Limb (tissue), 2 donors: ENCODE results near the gene TSHZ2.
"Not testable (repeated sequence)": the region's sequence is repeated elsewhere in the genome, so short reads cannot be mapped to it uniquely, and the experiment has no call there.

Experiments
- DNase-seq, 2 donors: peaks; one replicate each; pipeline ENCODE4 v3.0.0-alpha.2; 2016; ENCODE audit errors: extremely low spot score in 2 of 2

The TSHZ2 gene

DNA sequence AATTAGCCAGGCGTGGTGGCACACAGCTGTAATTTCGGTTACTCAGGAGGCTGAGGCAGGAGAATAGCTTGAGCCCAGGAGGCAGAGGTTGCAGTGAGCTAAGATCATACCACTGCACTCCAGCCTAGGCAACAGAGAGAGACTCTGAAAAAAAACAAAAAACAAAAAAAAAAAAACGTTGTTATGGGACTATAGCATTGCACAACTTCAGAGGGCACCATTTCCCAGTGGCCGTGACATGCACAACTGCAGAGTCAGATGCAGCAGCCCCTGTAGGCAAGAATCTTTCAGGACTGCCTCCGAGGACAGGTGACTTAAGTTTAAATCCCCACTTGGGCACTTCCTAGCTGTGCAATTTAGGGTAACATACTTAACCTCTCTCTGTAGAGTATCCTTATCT lies 557.5 kb downstream of the TSHZ2 start:
- DNase-seq, result no peak

- DNase-seq, result no peak
These were observed 558.3 kb downstream of the TSHZ2 start for GRCh38 chr20:53530440-53530839.

DNA sequence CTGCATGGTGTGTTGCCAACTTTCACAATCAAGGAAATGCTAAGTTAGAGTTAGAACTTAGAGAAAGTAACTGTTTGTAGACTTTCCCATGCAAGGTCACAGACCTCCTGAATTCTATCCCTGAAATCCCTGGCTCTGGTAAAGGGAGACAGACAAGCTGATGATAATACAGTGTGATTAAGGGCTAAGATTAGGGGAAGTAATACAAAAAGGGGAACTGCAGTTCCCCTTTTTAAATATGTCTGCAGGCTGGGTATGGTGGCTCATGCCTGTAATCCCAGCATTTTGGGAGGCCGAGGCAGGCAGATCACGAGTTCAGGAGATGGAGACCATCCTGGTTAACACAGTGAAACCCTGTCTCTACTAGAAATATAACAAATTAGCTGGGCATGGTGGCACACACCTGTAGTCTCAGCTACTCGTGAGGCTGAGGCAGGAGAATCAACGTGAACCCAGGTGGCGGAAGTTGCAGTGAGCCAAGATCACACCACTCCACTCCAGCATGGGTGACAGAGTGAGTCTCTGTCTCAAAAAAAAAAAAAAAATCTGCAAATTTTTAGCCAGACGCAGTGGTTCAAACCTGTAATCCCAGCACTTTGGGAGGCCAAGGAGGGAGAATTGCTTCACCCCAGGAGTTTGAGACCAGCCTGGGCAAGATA lies 560.6 kb downstream of the TSHZ2 start:
- DNase-seq, result not testable (repeated sequence)

DNA sequence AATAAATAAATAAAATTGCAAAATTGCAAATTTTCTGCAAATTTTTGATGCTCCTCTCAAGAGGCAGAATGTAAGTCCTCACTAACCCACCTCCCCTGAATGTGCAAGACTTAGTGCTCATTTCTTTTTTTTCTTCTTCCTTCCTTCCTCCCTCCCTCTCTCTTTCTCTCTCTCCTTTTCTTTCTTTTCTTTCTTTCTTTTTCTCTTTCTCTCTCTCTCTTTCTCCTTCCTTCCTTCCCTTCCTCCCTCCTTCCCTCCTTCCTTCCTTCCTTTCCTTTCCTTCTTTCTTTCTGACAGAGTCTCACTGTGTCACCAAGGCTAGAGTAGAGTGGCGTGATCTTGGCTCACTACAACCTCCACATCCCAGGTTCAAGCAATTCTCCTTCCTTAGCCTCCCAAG lies 561.3 kb downstream of the TSHZ2 start:
- no peak for DNase-seq

DNA sequence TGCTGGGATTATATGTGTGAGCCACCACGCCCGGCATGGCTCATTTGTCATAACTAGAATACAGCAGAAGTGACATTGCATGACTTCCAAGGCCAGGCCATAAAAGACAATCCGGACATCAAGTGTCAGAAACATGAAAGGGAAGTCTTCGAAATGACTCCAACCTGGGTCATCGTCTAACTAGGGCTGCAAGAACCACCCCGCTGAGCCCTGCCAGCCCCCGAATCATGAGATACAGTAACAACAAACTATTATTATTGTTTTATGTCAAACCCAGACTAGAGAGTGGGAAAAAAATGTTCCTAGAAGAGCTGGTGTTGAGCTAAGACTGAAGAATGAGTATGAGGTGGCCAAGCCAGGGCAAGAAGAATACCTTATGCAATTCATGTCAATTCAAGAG lies 561.9 kb downstream of the TSHZ2 start:
- DNase-seq, result no peak

DNA sequence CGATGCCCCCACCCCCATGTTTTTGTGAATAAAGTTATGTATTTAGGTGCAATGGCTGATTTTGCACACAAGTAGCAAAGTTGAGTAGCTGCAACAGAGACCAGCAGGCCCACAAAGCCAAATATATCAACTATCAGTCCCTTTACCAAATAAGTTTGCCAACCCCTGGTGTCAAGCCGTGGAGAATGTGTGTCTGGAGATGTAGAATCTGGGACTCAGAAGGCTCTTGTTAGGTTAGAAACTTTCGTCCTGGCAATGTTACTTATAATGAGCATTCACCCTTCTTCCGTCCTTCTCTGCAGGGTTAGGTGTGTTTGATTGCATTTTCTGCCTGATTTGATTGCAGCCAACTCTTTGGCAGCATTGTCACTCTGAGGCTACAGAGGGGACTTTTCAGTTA lies 563.7 kb downstream of the TSHZ2 start:
- no peak for DNase-seq

DNA sequence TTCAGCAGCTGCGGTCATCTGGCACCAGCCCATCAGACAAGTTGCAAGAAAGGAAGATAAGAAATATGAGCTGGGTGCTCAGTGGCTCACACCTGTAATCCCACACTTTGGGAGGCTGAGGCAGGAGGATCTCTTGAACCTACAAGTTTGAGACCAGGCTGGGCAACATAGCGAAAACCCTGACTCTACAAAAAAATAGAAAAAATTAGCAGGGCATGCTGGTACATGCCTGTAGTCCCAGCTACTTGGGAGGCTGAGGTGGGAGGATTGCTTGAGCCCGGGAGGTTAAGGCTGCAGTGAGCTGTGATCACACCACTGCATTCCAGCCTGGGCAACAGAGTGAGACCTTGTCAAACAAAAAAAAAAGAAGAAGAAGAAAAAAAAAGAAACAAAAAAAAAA lies 564.2 kb downstream of the TSHZ2 start:
- DNase-seq, result not testable (repeated sequence)

- no peak for DNase-seq
These were observed 567.4 kb downstream of the TSHZ2 start for GRCh38 chr20:53539516-53539915.
